Inflammatory macrophage (primary cell): Measurements from ENCODE around the gene SIMC1.

Experiments
- DNase-seq, 2 donors: peaks; one replicate each; pipeline ENCODE4 v3.0.0-alpha.2; 2020 to 2022

The SIMC1 gene

GRCh38 chr5:176389135-176390123 lies 151.2 kb downstream of the SIMC1 start:
- peak in 1 of 2 donors; percentile 27 for DNase-seq

GRCh38 chr5:176391479-176391878 lies 153.3 kb downstream of the SIMC1 start:
- no peak for DNase-seq

GRCh38 chr5:176391999-176392398 lies 153.8 kb downstream of the SIMC1 start:
- peak; percentile 77 to 83 for DNase-seq

DNA sequence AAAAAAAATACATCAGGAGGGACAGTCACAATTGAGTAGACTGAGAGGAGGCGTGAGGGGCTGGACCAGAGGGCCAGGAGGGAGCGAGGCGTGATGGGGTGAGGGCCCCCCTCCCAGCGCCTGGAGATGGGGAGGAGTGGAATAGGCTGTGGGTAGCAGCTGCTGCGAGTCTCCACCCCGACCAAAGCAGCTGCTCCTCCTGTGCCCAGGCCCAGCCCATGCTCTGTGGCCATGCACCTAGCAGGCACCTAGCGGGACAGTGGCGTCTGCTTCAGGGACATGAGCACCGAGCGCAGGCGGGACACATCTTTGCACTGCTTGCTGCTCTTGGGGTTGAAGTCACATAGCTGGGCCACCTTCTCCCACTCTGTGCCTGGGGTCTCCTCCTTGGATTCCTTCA lies 154.3 kb downstream of the SIMC1 start:
- no peak for DNase-seq

- DNase-seq, result no peak
Observed at GRCh38 chr5:176394096-176394495, 155.9 kb downstream of the SIMC1 start.

DNA sequence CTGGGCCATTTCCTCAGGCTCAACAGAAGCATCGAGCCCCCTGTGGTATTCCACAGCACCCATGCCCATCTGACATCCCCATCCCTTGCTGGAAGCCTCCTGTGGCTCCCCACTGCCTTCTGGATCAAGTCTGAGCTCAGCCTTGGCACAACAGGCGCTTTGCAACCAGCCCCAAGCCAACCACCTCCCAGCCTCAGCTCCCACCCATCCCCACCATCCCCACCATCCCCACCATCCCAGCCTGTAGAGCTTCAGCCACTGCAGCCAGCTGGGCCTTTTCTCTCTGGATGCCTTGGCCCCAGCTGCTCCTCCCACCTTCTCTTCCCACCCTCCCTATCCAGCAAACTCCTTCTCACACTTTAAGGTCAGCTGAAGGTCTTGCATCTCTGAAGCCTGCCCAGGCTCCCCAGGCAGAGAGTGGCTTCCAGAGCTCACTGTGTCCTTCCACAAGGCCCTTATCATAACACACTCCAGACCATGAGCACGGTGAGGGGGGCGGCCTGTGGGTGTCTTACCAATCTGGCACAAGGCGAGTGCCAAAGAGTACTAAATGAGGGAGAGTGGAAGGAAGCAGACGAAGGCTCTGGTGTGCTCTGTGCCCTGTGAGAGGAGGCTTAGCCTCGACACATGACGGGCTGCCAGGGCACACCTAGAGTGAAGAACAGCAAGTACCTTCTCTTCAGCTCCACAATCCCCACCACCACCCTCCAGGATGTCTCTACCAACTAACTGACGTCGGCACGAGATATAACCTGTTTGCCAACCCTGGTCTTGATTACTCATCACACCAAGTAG lies 156.9 kb downstream of the SIMC1 start:
- DNase-seq, result no peak
